Measurements from ENCODE around the gene MTA1.

- TF ChIP-seq CTCF (conservative IDR thresholded peaks at IDR 0.05 in 1 of 2, IDR thresholded peaks at IDR 0.05 in 1 of 2; ENCODE audit: extremely low read depth in 1 of 2, insufficient read depth in 1 of 2, low read depth in 1 of 2, low read length in 2 of 2) (no peak), EZH2 (IDR thresholded peaks at IDR 0.05; ENCODE audit: borderline replicate concordance, low read length) (no peak)
Measured at GRCh38 chr14:105440992-105441391, 21.4 kb downstream of the MTA1 start.
